Peyer's patch (tissue), 4 donors: ENCODE measurements around the gene SMIM10L1. TPM values are rescaled to one million over a fixed set of nuclear protein-coding genes. Genes with fewer than 3 reads are reported as not detected.

Source experiments
- DNase-seq, 3 donors: peaks; one replicate each; pipeline ENCODE4 v3.0.0-alpha.2; 2017 to 2019
- H3K27ac ChIP-seq, 4 donors: fragments of 200-600 bp; sonication (generic); one replicate each; pipeline ENCODE4 v1.5.1; 2016 to 2019
- H3K27me3 ChIP-seq, 2 donors: fragments of 200-600 bp; sonication (generic); one replicate each; pipeline ENCODE4 v1.5.1; 2019
- H3K36me3 ChIP-seq, 3 donors: fragments of 200-600 bp; sonication (generic); one replicate each; pipeline ENCODE4 v1.5.1; 2016 to 2019
- H3K4me1 ChIP-seq, 4 donors: fragments of 200-600 bp; sonication (generic); one replicate each; pipeline ENCODE4 v1.5.1; 2016 to 2019
- H3K4me3 ChIP-seq, 4 donors: fragments of 200-600 bp; sonication (generic); 1 replicate in 3 of 4; 2 replicates in 1 of 4; pipeline ENCODE4 v1.5.1; 2016 to 2019; ENCODE audit warnings: mild to moderate bottlenecking in 1 of 4
- H3K9me3 ChIP-seq, 4 donors: fragments of 200-600 bp; sonication (generic); one replicate each; pipeline ENCODE4 v1.5.1; 2016 to 2019; ENCODE audit warnings: mild to moderate bottlenecking in 1 of 4
- POLR2A ChIP-seq, 2 donors: fragments of 450-650 bp; IDR thresholded peaks; one replicate each; pipeline ENCODE4 v1.5.1; 2017; ENCODE audit warnings: antibody characterized with exemption in 2 of 2, mild to moderate bottlenecking in 2 of 2, moderate library complexity in 2 of 2
- total RNA-seq, 4 donors: library from RNA; depleted of rRNA; stranded (reverse); fragments of >200 nt; gene quantifications; one replicate each; pipeline ENCODE4 v1.1.0, GENCODE V29; 2016
- TF ChIP-seq, protein P1 (sequence below), 6 experiments: fragments of 450-650 bp in 4 of 6; fragments of 200-600 bp in 2 of 6; sonication (generic) in 1 of 6; IDR thresholded peaks; one replicate each; pipeline ENCODE4 v1.5.1; 2017 to 2019; ENCODE audit warnings: antibody characterized with exemption in 6 of 6, mild to moderate bottlenecking in 3 of 6, moderate library complexity in 1 of 6

The SMIM10L1 gene
- total RNA-seq, 4 donors from 2014 or later, result 5.8 to 7.9 (median 7.0) TPM

DNA sequence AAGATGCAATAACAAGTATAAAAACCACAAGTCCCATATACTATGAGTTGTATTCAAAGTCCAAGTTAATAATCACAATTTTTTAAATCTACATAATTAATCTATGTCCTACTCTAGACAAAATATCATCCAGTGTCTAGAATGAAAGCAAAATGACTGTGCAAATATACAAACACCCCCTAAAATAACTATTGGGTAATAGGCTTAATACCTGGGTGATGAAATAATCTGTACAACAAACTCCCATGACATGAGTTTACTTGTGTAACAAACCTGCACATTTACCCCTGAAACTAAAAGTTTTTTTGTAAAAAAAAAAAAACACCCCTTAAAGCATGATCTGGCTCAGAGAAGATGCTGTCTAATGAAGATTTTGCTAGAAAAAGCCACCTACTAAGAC lies 11.5 kb downstream of the SMIM10L1 start:
- DNase-seq, result no peak
- Histone ChIP-seq H3K4me1 (no peaks in the 10 kb centered on the region), H3K4me3 (no peak overlapping the region), H3K27ac (no peak overlapping the region), H3K27me3 (no peaks in the 10 kb centered on the region), H3K36me3 (no peaks in the 10 kb centered on the region), H3K9me3 (no peaks in the 10 kb centered on the region)
- no peak for TF ChIP-seq POLR2A (IDR thresholded peaks at IDR 0.05)
- TF ChIP-seq, protein P1, sequence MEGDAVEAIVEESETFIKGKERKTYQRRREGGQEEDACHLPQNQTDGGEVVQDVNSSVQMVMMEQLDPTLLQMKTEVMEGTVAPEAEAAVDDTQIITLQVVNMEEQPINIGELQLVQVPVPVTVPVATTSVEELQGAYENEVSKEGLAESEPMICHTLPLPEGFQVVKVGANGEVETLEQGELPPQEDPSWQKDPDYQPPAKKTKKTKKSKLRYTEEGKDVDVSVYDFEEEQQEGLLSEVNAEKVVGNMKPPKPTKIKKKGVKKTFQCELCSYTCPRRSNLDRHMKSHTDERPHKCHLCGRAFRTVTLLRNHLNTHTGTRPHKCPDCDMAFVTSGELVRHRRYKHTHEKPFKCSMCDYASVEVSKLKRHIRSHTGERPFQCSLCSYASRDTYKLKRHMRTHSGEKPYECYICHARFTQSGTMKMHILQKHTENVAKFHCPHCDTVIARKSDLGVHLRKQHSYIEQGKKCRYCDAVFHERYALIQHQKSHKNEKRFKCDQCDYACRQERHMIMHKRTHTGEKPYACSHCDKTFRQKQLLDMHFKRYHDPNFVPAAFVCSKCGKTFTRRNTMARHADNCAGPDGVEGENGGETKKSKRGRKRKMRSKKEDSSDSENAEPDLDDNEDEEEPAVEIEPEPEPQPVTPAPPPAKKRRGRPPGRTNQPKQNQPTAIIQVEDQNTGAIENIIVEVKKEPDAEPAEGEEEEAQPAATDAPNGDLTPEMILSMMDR (IDR thresholded peaks at IDR 0.05), result no peak

DNA sequence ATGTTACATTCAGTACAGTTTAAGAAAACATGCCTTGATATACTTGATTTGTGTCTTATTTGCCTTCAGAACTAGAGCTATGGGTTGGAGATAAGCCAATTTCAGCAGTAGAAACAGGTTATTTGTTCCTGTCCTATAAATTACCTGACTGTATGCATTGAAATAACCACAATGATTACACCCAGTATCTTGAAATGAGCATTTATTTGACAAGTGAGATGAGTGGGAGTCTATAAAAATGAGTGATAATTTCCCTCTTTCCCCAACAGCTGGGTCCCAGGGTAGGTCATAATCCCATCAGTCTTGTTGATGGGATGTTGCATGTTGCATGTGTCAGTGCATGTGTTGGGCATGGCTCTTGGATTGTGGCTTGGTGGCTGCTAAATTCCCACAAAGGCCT lies 12.0 kb downstream of the SMIM10L1 start:
- no peaks in the 10 kb centered on the region for H3K4me1 ChIP-seq
- no peaks in the 10 kb centered on the region for H3K27me3 ChIP-seq
- H3K36me3 ChIP-seq, result no peaks in the 10 kb centered on the region
- TF ChIP-seq POLR2A (IDR thresholded peaks at IDR 0.05), result no peak
- TF ChIP-seq, protein P1 (IDR thresholded peaks at IDR 0.05), result no peak
- H3K27ac ChIP-seq, result no peak overlapping the region
- H3K4me3 ChIP-seq, result no peak overlapping the region
- no peaks in the 10 kb centered on the region for H3K9me3 ChIP-seq
- DNase-seq, result no peak

DNA sequence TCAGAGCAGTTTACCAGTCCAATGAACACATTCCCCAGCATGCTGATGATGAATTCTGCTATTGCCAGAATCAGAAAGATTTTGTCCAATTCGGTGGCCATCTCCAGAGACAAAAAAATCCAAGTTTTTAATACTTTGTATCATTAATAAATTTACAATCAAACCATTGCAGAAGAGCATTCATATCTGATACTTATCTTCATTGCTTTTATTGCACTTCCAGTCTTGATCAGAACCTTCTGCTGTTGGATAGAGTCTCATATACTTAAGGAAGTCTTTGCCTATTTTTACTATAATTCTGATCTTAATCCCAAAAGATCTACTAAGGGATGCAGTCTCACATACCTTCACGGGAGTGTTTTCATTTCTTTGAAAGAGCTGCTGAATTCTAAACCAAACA lies 15.8 kb downstream of the SMIM10L1 start, which contains the start of gene TAS2R42:
TAS2R42 (minus strand) TSS at position 101 of the 400 bp plus-strand sequence; CDS start at position 101, 0 bp downstream.
- H3K27me3 ChIP-seq, result no peaks in the 10 kb centered on the region
- H3K27ac ChIP-seq, result no peak within 1 kb of the TSS
- no peaks in the 10 kb centered on the region for H3K9me3 ChIP-seq
- H3K4me1 ChIP-seq, result no peaks in the 10 kb centered on the region
- TF ChIP-seq POLR2A (IDR thresholded peaks at IDR 0.05), result no peak
- TF ChIP-seq, protein P1 (IDR thresholded peaks at IDR 0.05), result no peak
- H3K4me3 ChIP-seq, result no peak within 1 kb of the TSS
- DNase-seq, result no peak
- no peaks in the 10 kb centered on the region for H3K36me3 ChIP-seq

DNA sequence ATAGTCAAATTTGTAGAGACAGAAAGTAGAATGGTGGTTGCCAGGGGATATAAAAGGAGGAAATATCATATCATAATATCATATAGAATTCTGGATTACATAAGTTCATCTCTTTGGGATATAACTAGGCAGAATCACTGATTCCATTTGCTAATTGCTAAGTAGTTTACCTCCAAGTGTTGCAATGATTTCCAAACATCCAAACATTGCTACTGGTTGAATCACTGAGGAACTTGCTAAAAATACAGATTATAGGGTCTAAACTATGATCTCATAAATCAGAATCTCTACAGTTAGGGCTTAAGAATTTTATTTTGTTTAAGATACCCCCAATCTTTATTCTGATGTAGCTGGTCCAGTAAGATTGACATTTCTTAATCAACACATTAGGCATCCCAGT lies 31.8 kb downstream of the SMIM10L1 start:
- H3K9me3 ChIP-seq, result no peaks in the 10 kb centered on the region
- H3K27me3 ChIP-seq, result no peaks in the 10 kb centered on the region
- DNase-seq, result no peak
- no peak overlapping the region for H3K4me3 ChIP-seq
- TF ChIP-seq, protein P1 (IDR thresholded peaks at IDR 0.05), result no peak
- no peak for TF ChIP-seq POLR2A (IDR thresholded peaks at IDR 0.05)
- no peaks in the 10 kb centered on the region for H3K4me1 ChIP-seq
- H3K27ac ChIP-seq, result no peak overlapping the region
- no peaks in the 10 kb centered on the region for H3K36me3 ChIP-seq

DNA sequence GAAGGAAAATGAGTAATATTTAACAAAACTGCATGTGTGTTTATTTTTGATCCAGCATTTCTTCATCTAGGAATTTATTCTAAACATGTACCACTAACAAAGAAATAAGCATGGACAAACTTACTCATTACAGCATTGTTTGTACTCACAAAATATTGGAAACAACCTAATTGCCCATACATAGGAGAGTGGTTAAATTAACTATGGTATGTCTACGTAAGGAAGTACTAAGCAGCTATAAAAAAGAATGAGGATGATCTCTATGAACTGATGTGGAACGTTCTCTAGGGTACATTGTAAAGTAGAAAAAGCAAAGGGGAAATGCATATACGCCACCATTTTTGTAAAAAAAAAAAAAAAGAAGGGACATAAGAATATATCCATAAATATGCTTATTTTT lies 33.2 kb downstream of the SMIM10L1 start:
- H3K27ac ChIP-seq, result no peak overlapping the region
- H3K9me3 ChIP-seq, result no peaks in the 10 kb centered on the region
- DNase-seq, result no peak
- TF ChIP-seq, protein P1 (IDR thresholded peaks at IDR 0.05), result no peak
- TF ChIP-seq POLR2A (IDR thresholded peaks at IDR 0.05), result no peak
- H3K4me1 ChIP-seq, result no peaks in the 10 kb centered on the region
- H3K27me3 ChIP-seq, result no peaks in the 10 kb centered on the region
- no peak overlapping the region for H3K4me3 ChIP-seq
- no peaks in the 10 kb centered on the region for H3K36me3 ChIP-seq

DNA sequence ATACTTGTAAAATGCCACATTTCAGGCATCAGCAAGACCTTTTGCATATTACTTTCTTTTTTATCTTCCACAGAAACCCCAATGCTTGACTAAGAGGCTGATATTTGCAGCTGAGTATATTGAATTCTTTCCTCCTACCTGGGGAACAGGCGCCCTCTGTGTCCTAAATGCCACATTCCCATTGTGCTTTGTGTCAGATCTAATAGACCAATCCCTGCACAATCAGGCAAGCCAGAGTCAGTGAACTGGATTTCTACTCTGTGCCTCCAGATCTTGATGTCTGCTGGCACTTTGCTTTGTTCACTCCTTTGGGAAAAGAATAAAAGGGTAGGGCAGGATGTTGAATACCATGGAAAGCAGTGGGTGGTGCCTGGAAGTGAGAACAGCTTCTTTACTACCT lies 38.1 kb downstream of the SMIM10L1 start:
- Histone ChIP-seq H3K27me3 (no peaks in the 10 kb centered on the region), H3K9me3 (no peaks in the 10 kb centered on the region), H3K4me1 (no peaks in the 10 kb centered on the region), H3K36me3 (no peaks in the 10 kb centered on the region), H3K4me3 (no peak overlapping the region), H3K27ac (no peak overlapping the region)
- no peak for DNase-seq
- no peak for TF ChIP-seq POLR2A (IDR thresholded peaks at IDR 0.05)
- TF ChIP-seq, protein P1 (IDR thresholded peaks at IDR 0.05), result no peak
